HG02973 (cell line): ENCODE measurements around the gene WDR13.
"Not testable (repeated sequence)": the region's sequence is repeated elsewhere in the genome, so short reads cannot be mapped to it uniquely, and the experiment has no call there.

Experiments used
- ATAC-seq: cut with Tn5 transposase; IDR thresholded peaks from one replicate; pipeline ENCODE4 v1.9.1; 2021; ENCODE audit warnings: moderate library complexity; ENCODE audit not compliant: unreplicated experiment

Gene WDR13

DNA sequence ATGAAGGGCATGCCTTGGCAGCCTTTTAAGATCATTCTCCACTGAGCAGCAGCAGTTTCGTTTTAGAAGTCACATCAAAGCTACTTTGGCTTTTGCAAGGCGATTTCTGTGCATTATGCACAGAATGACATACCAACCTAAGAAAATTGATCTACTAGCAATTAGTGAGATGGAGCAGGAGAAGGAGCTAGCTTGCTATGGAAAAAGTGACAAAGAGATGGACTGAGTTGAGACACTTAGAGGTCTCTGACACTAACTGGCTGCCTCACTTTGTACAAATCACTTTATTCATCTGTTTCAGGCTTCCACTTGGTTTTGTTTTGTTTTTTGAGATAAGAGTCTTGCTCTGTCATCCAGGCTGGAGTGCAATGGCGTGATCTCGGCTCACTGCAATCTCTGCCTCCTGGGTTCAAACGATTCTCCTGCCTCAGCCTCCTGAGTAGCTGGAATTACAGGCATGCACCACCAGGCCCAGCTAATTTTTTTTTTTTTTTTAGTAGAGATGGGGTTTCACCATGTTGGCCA, 54.8 kb downstream of the WDR13 start:
- not testable (repeated sequence) for ATAC-seq

DNA sequence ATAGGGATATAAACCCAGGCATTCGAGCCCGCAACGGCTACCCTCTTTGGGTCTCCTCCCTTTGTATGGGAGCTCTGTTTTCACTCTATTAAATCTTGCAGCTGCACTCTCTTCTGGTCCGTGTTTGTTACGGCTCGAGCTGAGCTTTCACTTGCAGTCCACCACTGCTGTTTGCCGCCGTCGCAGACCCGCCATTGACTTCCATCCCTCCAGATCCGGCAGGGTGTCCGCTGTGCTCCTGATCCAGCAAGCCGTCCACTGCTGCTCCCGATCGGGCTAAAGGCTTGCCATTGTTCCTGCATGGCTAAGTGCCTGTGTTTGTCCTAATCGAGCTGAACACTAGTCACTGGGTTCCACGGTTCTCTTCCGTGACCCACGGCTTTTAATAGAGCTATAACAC, 57.5 kb downstream of the WDR13 start:
- not testable (repeated sequence) for ATAC-seq
